Kidney (tissue), 14 donors: ENCODE results near the gene NPPA. TPM values are rescaled to one million over a fixed set of nuclear protein-coding genes. Genes with fewer than 3 reads are reported as not detected.

Experiments used
- DNase-seq, 5 donors: peaks; one replicate each; pipeline ENCODE4 v3.0.0-alpha.2; 2013 to 2020
- FAIRE-seq: peaks from 2 replicates; lab custom pipeline; 2012; peaks lifted over from hg19 to GRCh38; lab: Jason Lieb, UNC
- H3K27ac ChIP-seq, 2 donors: one replicate each; pipeline ENCODE4 v1.7.0; 2013; ENCODE audit warnings: low read depth in 2 of 2, low read length in 2 of 2, inconsistent platforms in 1 of 2
- H3K27me3 ChIP-seq: one replicate; pipeline ENCODE4 v1.7.1; 2013; ENCODE audit warnings: low read length, inconsistent platforms; ENCODE audit not compliant: control insufficient read depth, insufficient read depth
- H3K36me3 ChIP-seq, 3 donors: one replicate each; pipeline versions ENCODE4 v1.7.0 to v1.7.1; 2013; ENCODE audit warnings: low read length in 3 of 3, control low read depth in 1 of 3, inconsistent platforms in 1 of 3; ENCODE audit not compliant: insufficient read depth in 3 of 3, control insufficient read depth in 2 of 3
- H3K4me1 ChIP-seq, 3 donors: one replicate each; pipeline versions ENCODE4 v1.7.0 to v1.7.1; 2013; ENCODE audit warnings: low read length in 3 of 3, inconsistent platforms in 1 of 3, low read depth in 1 of 3; ENCODE audit not compliant: control insufficient read depth in 2 of 3, insufficient read depth in 2 of 3
- H3K4me3 ChIP-seq, 3 donors: one replicate each; pipeline versions ENCODE4 v1.7.0 to v1.8.1; 2013; ENCODE audit warnings: low read length in 3 of 3, control low read depth in 1 of 3, inconsistent platforms in 1 of 3
- H3K9ac ChIP-seq, 3 donors: one replicate each; pipeline versions ENCODE4 v1.7.0 to v1.7.1; 2013; ENCODE audit warnings: low read length in 3 of 3, control low read depth in 1 of 3, inconsistent platforms in 1 of 3
- H3K9me3 ChIP-seq, 3 donors: one replicate each; pipeline versions ENCODE4 v1.7.0 to v1.7.1; 2013; ENCODE audit warnings: low read length in 3 of 3, control low read depth in 1 of 3, inconsistent platforms in 1 of 3; ENCODE audit not compliant: control insufficient read depth in 2 of 3, insufficient read depth in 1 of 3
- CTCF ChIP-seq: IDR thresholded peaks from 3 replicates; pipeline ENCODE4 v1.5.1; 2012; ENCODE audit warnings: mild to moderate bottlenecking, moderate library complexity, borderline replicate concordance; ENCODE audit not compliant: insufficient read depth; ENCODE audit errors: extremely low read depth
- intact Hi-C: fragments of 100-400 bp; cut with DNase I; formaldehyde crosslinking; loops from one replicate; pipeline ENCODE4 v1.11.1; 2022
- polyA plus RNA-seq: library from polyadenylated mRNA; stranded (reverse); fragments of 350-450 nt; fragmentation: Illumina TruSeq; extraction: RNeasy Lipid Tissue Mini Kit (QIAGEN cat#74804); gene quantifications from one replicate; pipeline ENCODE4 v1.2.3, GENCODE V29; 2014; ENCODE audit warnings: low read depth, low replicate concordance; ENCODE audit not compliant: insufficient read depth
- total RNA-seq: library from RNA; stranded (reverse); fragmentation: NEBNext Ultra II Directional; extraction: Animal tissue kit (Norgen Biotek cat#: 25700); gene quantifications from one replicate; pipeline ENCODE4 v1.2.1, GENCODE V29; 2021
- donor health status: control.
- donor health status: control.
- donor health status: control.
- donor health status: control.
- donor health status: control.
- donor health status: DM: yes; HTN: yes; CAD: no.
- donor health status: Normal renal cell carcinoma (clear cell type).

NPPA gene
- total and polyA plus RNA-seq, 2 donors from 2014 or later = 0.50 TPM; not detected in 1

- peaks cover 4% of the 10 kb centered on the region for H3K27me3 ChIP-seq
Measured at GRCh38 chr1:11857164-11857851, 9.7 kb upstream of the NPPA start.

GRCh38 chr1:11856698-11857097, 9.1 kb upstream of the NPPA start:
- no peak for DNase-seq
- Histone ChIP-seq H3K4me1 (no peaks in the 10 kb centered on the region), H3K9ac (no peak overlapping the region), H3K27me3 (peaks cover 4% of the 10 kb centered on the region), H3K9me3 (no peaks in the 10 kb centered on the region), H3K4me3 (no peak overlapping the region), H3K27ac (no peak overlapping the region), H3K36me3 (no peaks in the 10 kb centered on the region)
- FAIRE-seq = no peak
- intact Hi-C loops = no loop called here
- TF ChIP-seq CTCF = no peak

More at GRCh38 chr1:11857164-11857851, 9.7 kb upstream of the NPPA start:
- FAIRE-seq = no peak
- H3K27ac ChIP-seq = no peak overlapping the region
- intact Hi-C loops = no loop called here
- H3K4me1 ChIP-seq = no peaks in the 10 kb centered on the region
- no peak overlapping the region for H3K4me3 ChIP-seq
- TF ChIP-seq CTCF = no peak
- H3K9ac ChIP-seq = no peak overlapping the region
- DNase-seq = no peak
- H3K9me3 ChIP-seq = no peaks in the 10 kb centered on the region
- no peaks in the 10 kb centered on the region for H3K36me3 ChIP-seq

- peaks cover 4% of the 10 kb centered on the region for H3K27me3 ChIP-seq
- no peak for DNase-seq
- no peak overlapping the region for H3K9ac ChIP-seq
- FAIRE-seq = no peak
- H3K4me3 ChIP-seq = no peak overlapping the region
- H3K9me3 ChIP-seq = no peaks in the 10 kb centered on the region
- TF ChIP-seq CTCF = no peak
- H3K36me3 ChIP-seq = no peaks in the 10 kb centered on the region
- intact Hi-C loops = no loop called here
- H3K27ac ChIP-seq = no peak overlapping the region
- no peaks in the 10 kb centered on the region for H3K4me1 ChIP-seq
Measured at GRCh38 chr1:11855430-11855829, 7.8 kb upstream of the NPPA start.

DNA sequence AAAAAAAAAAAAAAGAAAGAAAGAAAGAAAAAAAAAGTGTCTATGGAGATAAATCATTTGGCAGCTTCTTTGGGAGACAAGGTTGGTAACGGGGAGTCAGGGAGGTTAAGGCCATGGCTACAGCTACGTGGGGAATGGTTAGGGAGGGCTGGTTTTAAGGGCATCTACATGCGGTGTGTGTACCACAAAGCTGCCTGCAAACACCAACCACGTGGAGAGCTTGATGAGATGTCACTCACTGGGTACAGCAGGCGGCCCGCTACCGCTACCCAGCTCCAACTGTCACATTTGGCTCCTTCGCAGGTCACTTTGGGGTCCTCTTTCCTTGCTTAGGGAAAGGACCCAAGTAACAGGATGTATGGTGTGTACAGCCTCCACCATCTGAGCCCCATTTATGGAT, 6.9 kb upstream of the NPPA start:
- no peak for TF ChIP-seq CTCF
- FAIRE-seq = no peak
- H3K36me3 ChIP-seq = no peaks in the 10 kb centered on the region
- H3K9me3 ChIP-seq = no peaks in the 10 kb centered on the region
- intact Hi-C loops = no loop called here
- H3K27ac ChIP-seq = no peak overlapping the region
- H3K9ac ChIP-seq = no peak overlapping the region
- DNase-seq = no peak
- H3K4me3 ChIP-seq = no peak overlapping the region
- no peaks in the 10 kb centered on the region for H3K4me1 ChIP-seq
- H3K27me3 ChIP-seq = peaks cover 4% of the 10 kb centered on the region
